ENCODE data around the gene ESAM.

The ESAM gene

GRCh38 chr11:124751391-124751740 is 10.7 kb downstream of the ESAM start:
- H3K9ac ChIP-seq (ENCODE audit: low read depth, low read length): no peak overlapping the region
- H3K9me3 ChIP-seq (ENCODE audit: control insufficient read depth, insufficient read depth, low read length): no peaks in the 10 kb centered on the region
- peak overlapping the region; percentile 57; the same call in 1 of the 2 replicates for H3K4me3 ChIP-seq (ENCODE audit: low read depth, low read length)
- peaks cover 17% of the 10 kb centered on the region for H3K4me1 ChIP-seq (ENCODE audit: control insufficient read depth, insufficient read depth, low read length)
- no peak overlapping the region for H3K27ac ChIP-seq (ENCODE audit: low read depth, low read length)
- H3K27me3 ChIP-seq (ENCODE audit: control insufficient read depth, insufficient read depth, low read length): peaks cover 99% of the 10 kb centered on the region
- H3K36me3 ChIP-seq (ENCODE audit: control insufficient read depth, insufficient read depth, low read length): no peaks in the 10 kb centered on the region

GRCh38 chr11:124749912-124750311 is 12.2 kb downstream of the ESAM start:
- H3K4me3 ChIP-seq (ENCODE audit: low read depth, low read length): no peak overlapping the region
- no peaks in the 10 kb centered on the region for H3K9me3 ChIP-seq (ENCODE audit: control insufficient read depth, insufficient read depth, low read length)
- H3K27ac ChIP-seq (ENCODE audit: low read depth, low read length): no peak overlapping the region
- H3K4me1 ChIP-seq (ENCODE audit: control insufficient read depth, insufficient read depth, low read length): peaks cover 20% of the 10 kb centered on the region
- no peak overlapping the region for H3K9ac ChIP-seq (ENCODE audit: low read depth, low read length)
- H3K27me3 ChIP-seq (ENCODE audit: control insufficient read depth, insufficient read depth, low read length): peaks cover 99% of the 10 kb centered on the region
- no peaks in the 10 kb centered on the region for H3K36me3 ChIP-seq (ENCODE audit: control insufficient read depth, insufficient read depth, low read length)

- Histone ChIP-seq H3K36me3 (ENCODE audit: control insufficient read depth, insufficient read depth, low read length) (no peaks in the 10 kb centered on the region), H3K4me1 (ENCODE audit: control insufficient read depth, insufficient read depth, low read length) (peaks cover 24% of the 10 kb centered on the region), H3K9me3 (ENCODE audit: control insufficient read depth, insufficient read depth, low read length) (no peaks in the 10 kb centered on the region), H3K27ac (ENCODE audit: low read depth, low read length) (no peak overlapping the region), H3K4me3 (ENCODE audit: low read depth, low read length) (no peak overlapping the region), H3K27me3 (ENCODE audit: control insufficient read depth, insufficient read depth, low read length) (peaks cover 99% of the 10 kb centered on the region), H3K9ac (ENCODE audit: low read depth, low read length) (no peak overlapping the region)
These were observed 13.4 kb downstream of the ESAM start for GRCh38 chr11:124748481-124749343.

GRCh38 chr11:124748100-124748418 is 14.0 kb downstream of the ESAM start:
- peaks cover 24% of the 10 kb centered on the region for H3K4me1 ChIP-seq (ENCODE audit: control insufficient read depth, insufficient read depth, low read length)
- no peak overlapping the region for H3K9ac ChIP-seq (ENCODE audit: low read depth, low read length)
- peaks cover 99% of the 10 kb centered on the region for H3K27me3 ChIP-seq (ENCODE audit: control insufficient read depth, insufficient read depth, low read length)
- no peaks in the 10 kb centered on the region for H3K9me3 ChIP-seq (ENCODE audit: control insufficient read depth, insufficient read depth, low read length)
- no peak overlapping the region for H3K4me3 ChIP-seq (ENCODE audit: low read depth, low read length)
- no peak overlapping the region for H3K27ac ChIP-seq (ENCODE audit: low read depth, low read length)
- no peaks in the 10 kb centered on the region for H3K36me3 ChIP-seq (ENCODE audit: control insufficient read depth, insufficient read depth, low read length)

- H3K4me3 ChIP-seq (ENCODE audit: low read depth, low read length): peak overlapping the region; percentile 87
- no peak overlapping the region for H3K27ac ChIP-seq (ENCODE audit: low read depth, low read length)
- H3K36me3 ChIP-seq (ENCODE audit: control insufficient read depth, insufficient read depth, low read length): no peaks in the 10 kb centered on the region
- peaks cover 99% of the 10 kb centered on the region for H3K27me3 ChIP-seq (ENCODE audit: control insufficient read depth, insufficient read depth, low read length)
- peaks cover 22% of the 10 kb centered on the region for H3K4me1 ChIP-seq (ENCODE audit: control insufficient read depth, insufficient read depth, low read length)
- H3K9me3 ChIP-seq (ENCODE audit: control insufficient read depth, insufficient read depth, low read length): no peaks in the 10 kb centered on the region
- no peak overlapping the region for H3K9ac ChIP-seq (ENCODE audit: low read depth, low read length)
These were observed 14.5 kb downstream of the ESAM start for GRCh38 chr11:124747406-124748099.

GRCh38 chr11:124746621-124747243 is 15.4 kb downstream of the ESAM start:
- Histone ChIP-seq H3K4me3 (ENCODE audit: low read depth, low read length) (peak overlapping the region; percentile 87), H3K27ac (ENCODE audit: low read depth, low read length) (peak overlapping the region; percentile 58), H3K27me3 (ENCODE audit: control insufficient read depth, insufficient read depth, low read length) (peaks cover 99% of the 10 kb centered on the region), H3K4me1 (ENCODE audit: control insufficient read depth, insufficient read depth, low read length) (peaks cover 20% of the 10 kb centered on the region), H3K9ac (ENCODE audit: low read depth, low read length) (no peak overlapping the region), H3K9me3 (ENCODE audit: control insufficient read depth, insufficient read depth, low read length) (no peaks in the 10 kb centered on the region), H3K36me3 (ENCODE audit: control insufficient read depth, insufficient read depth, low read length) (no peaks in the 10 kb centered on the region)

- Histone ChIP-seq H3K27me3 (ENCODE audit: control insufficient read depth, insufficient read depth, low read length) (peaks cover 99% of the 10 kb centered on the region), H3K27ac (ENCODE audit: low read depth, low read length) (no peak overlapping the region), H3K9me3 (ENCODE audit: control insufficient read depth, insufficient read depth, low read length) (no peaks in the 10 kb centered on the region), H3K9ac (ENCODE audit: low read depth, low read length) (no peak overlapping the region), H3K4me1 (ENCODE audit: control insufficient read depth, insufficient read depth, low read length) (peaks cover 16% of the 10 kb centered on the region), H3K4me3 (ENCODE audit: low read depth, low read length) (peak overlapping the region; percentile 87), H3K36me3 (ENCODE audit: control insufficient read depth, insufficient read depth, low read length) (no peaks in the 10 kb centered on the region)
These were observed 16.1 kb downstream of the ESAM start for GRCh38 chr11:124745835-124746620.

- Histone ChIP-seq H3K27me3 (ENCODE audit: control insufficient read depth, insufficient read depth, low read length) (peaks cover 99% of the 10 kb centered on the region), H3K9ac (ENCODE audit: low read depth, low read length) (no peak overlapping the region), H3K27ac (ENCODE audit: low read depth, low read length) (no peak overlapping the region), H3K9me3 (ENCODE audit: control insufficient read depth, insufficient read depth, low read length) (no peaks in the 10 kb centered on the region), H3K4me3 (ENCODE audit: low read depth, low read length) (peak overlapping the region; percentile 87), H3K36me3 (ENCODE audit: control insufficient read depth, insufficient read depth, low read length) (no peaks in the 10 kb centered on the region), H3K4me1 (ENCODE audit: control insufficient read depth, insufficient read depth, low read length) (peaks cover 16% of the 10 kb centered on the region)
These were observed 16.7 kb downstream of the ESAM start for GRCh38 chr11:124745270-124745834.

GRCh38 chr11:124743050-124743449 is 19.0 kb downstream of the ESAM start:
- Histone ChIP-seq H3K27ac (ENCODE audit: low read depth, low read length) (no peak overlapping the region), H3K9ac (ENCODE audit: low read depth, low read length) (no peak overlapping the region), H3K27me3 (ENCODE audit: control insufficient read depth, insufficient read depth, low read length) (peaks cover 96% of the 10 kb centered on the region), H3K4me3 (ENCODE audit: low read depth, low read length) (no peak overlapping the region), H3K36me3 (ENCODE audit: control insufficient read depth, insufficient read depth, low read length) (no peaks in the 10 kb centered on the region), H3K4me1 (ENCODE audit: control insufficient read depth, insufficient read depth, low read length) (peaks cover 16% of the 10 kb centered on the region), H3K9me3 (ENCODE audit: control insufficient read depth, insufficient read depth, low read length) (no peaks in the 10 kb centered on the region)

- Histone ChIP-seq H3K9ac (ENCODE audit: low read depth, low read length) (no peak overlapping the region), H3K4me1 (ENCODE audit: control insufficient read depth, insufficient read depth, low read length) (peaks cover 14% of the 10 kb centered on the region), H3K27me3 (ENCODE audit: control insufficient read depth, insufficient read depth, low read length) (peaks cover 96% of the 10 kb centered on the region), H3K27ac (ENCODE audit: low read depth, low read length) (no peak overlapping the region), H3K4me3 (ENCODE audit: low read depth, low read length) (no peak overlapping the region), H3K36me3 (ENCODE audit: control insufficient read depth, insufficient read depth, low read length) (no peaks in the 10 kb centered on the region), H3K9me3 (ENCODE audit: control insufficient read depth, insufficient read depth, low read length) (no peaks in the 10 kb centered on the region)
These were observed 19.5 kb downstream of the ESAM start for GRCh38 chr11:124742555-124742954.
